WERI-Rb-1 (cell line): Measurements from ENCODE around the gene POR.
"Not testable (repeated sequence)": the region's sequence is repeated elsewhere in the genome, so short reads cannot be mapped to it uniquely, and the experiment has no call there.

ENCODE experiments used
- DNase-seq: peaks from one replicate; pipeline ENCODE4 v3.0.0-alpha.2; 2020
- H3K27ac ChIP-seq: fragments of 250-450 bp; sonication (Bioruptor Pico); 2 replicates; pipeline ENCODE4 v1.5.1; 2020; ENCODE audit warnings: mild to moderate bottlenecking, moderate library complexity
- H3K27me3 ChIP-seq: fragments of 250-450 bp; sonication (Bioruptor Pico); 2 replicates; pipeline ENCODE4 v1.5.1; 2021; ENCODE audit warnings: mild to moderate bottlenecking, low read depth, moderate library complexity; ENCODE audit not compliant: insufficient read depth, severe bottlenecking
- H3K36me3 ChIP-seq: fragments of 250-450 bp; sonication (Bioruptor Pico); 2 replicates; pipeline ENCODE4 v1.5.1; 2020; ENCODE audit warnings: mild to moderate bottlenecking, moderate library complexity
- H3K4me3 ChIP-seq: 2 replicates; pipeline ENCODE4 v1.5.1; 2011; ENCODE audit warnings: low read depth, mild to moderate bottlenecking, control low read depth, low read length
- H3K9me3 ChIP-seq: fragments of 250-450 bp; sonication (Bioruptor Pico); 2 replicates; pipeline ENCODE4 v1.5.1; 2021; ENCODE audit warnings: mild to moderate bottlenecking, moderate library complexity; ENCODE audit not compliant: severe bottlenecking
- CTCF ChIP-seq: IDR thresholded peaks from 2 replicates; pipeline ENCODE4 v1.5.1; 2011; ENCODE audit warnings: low read depth, mild to moderate bottlenecking, control low read depth, inconsistent platforms, low read length

The POR gene

DNA sequence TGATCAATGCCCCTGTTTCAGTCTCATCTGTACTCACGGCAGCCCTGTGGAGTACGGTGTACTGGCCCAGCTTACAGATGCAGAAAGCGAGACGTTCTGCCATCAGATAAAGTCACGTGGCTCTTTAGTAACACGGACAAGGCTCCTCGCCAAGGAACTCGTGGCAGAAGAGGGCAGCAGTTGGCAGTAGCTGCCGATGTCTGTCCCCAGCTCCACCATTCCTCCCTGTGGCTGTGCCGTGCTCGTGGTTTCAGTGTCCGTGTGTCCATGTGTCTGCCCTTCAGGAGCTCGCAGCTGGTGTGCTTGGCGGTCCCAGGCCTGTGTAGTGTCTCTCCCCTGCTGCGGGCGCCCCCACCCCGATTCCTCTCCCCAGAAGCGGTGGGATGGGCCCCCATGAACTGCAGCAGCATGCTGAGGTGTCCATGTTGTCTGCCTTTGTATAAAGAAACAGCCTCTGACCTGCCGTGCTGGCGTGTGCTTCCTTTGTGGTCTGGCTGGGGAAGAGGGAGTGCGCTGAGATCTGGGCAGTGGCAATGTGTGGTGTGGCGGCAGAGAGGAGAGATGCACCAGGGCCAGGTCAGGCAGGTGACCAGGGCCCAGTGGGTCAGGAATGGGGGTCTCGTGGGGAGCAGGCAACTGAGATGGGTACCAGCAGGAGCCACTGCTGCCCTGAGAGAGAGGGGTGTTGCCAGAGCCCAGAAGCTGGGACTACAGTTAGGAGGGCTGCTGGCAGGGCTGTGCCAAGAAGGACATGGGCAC lies 26.3 kb upstream of the POR start:
- no peaks in the 10 kb centered on the region for H3K27me3 ChIP-seq
- TF ChIP-seq CTCF, result no peak
- no peaks in the 10 kb centered on the region for H3K9me3 ChIP-seq
- DNase-seq, result no peak
- peaks cover 48% of the 10 kb centered on the region for H3K36me3 ChIP-seq
- no peak overlapping the region for H3K27ac ChIP-seq
- no peak overlapping the region for H3K4me3 ChIP-seq

DNA sequence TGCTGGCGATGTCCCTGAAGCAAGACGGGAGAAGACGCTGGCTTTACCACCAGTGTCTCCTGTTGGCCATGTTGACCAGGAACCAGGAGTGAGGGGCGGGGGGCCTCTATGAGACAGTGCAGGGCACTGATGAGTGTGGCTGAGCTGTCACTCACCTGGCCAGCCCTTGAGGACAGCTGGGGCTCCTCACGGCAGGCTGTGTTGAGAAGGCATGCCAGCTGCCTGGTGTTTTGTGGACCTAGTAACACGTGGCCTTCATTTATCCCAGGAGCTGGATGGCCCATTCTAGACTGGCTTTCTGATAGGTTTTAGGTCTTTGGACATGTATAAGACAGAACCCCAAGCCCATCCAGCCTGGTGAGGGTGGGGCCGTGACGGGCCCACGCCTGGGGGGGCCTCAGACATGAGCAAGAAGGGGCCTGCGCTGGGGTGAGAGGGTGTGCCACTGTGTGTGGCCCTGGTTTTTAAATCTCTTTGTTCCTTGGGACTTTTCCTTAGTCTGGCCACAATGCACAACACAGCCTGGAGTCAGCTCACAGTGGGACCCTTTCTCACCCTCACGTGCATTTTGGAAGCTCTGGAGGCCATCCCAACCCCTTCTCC lies 25.6 kb upstream of the POR start:
- no peak overlapping the region for H3K27ac ChIP-seq
- H3K9me3 ChIP-seq, result no peaks in the 10 kb centered on the region
- no peak for DNase-seq

GRCh38 chr7:75889826-75890225 lies 25.1 kb upstream of the POR start:
- no peak for DNase-seq
- no peaks in the 10 kb centered on the region for H3K9me3 ChIP-seq
- H3K27ac ChIP-seq, result no peak overlapping the region
- H3K36me3 ChIP-seq, result peaks cover 36% of the 10 kb centered on the region
- H3K27me3 ChIP-seq, result no peaks in the 10 kb centered on the region
- TF ChIP-seq CTCF, result no peak
- H3K4me3 ChIP-seq, result no peak overlapping the region

More for the DNA sequence above, 25.6 kb upstream of the POR start:
- TF ChIP-seq CTCF, result no peak
- no peaks in the 10 kb centered on the region for H3K27me3 ChIP-seq
- H3K4me3 ChIP-seq, result no peak overlapping the region
- peaks cover 41% of the 10 kb centered on the region for H3K36me3 ChIP-seq

DNA sequence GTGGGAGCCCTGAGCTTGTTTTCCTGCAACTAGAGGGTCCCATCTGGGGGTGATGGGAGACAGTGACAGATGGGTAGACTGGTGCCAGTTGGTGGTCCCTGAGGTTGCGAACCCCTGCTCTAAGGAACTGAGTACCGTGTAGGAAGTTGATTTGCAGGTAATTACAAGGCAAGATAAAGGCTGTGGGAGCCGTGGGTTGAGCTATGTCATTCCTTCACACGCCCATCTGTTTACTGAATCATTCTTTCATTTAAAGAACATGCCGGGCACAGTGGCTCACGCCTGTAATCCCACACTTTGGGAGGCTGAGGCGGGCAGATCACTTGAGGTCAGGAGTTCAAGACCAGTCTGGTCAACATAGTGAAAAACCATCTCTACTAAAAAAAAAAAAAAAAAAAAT lies 23.7 kb upstream of the POR start:
- peaks cover 22% of the 10 kb centered on the region for H3K36me3 ChIP-seq
- DNase-seq, H3K4me3 ChIP-seq, H3K9me3 ChIP-seq, H3K27me3 ChIP-seq, H3K27ac ChIP-seq: not testable (repeated sequence)

DNA sequence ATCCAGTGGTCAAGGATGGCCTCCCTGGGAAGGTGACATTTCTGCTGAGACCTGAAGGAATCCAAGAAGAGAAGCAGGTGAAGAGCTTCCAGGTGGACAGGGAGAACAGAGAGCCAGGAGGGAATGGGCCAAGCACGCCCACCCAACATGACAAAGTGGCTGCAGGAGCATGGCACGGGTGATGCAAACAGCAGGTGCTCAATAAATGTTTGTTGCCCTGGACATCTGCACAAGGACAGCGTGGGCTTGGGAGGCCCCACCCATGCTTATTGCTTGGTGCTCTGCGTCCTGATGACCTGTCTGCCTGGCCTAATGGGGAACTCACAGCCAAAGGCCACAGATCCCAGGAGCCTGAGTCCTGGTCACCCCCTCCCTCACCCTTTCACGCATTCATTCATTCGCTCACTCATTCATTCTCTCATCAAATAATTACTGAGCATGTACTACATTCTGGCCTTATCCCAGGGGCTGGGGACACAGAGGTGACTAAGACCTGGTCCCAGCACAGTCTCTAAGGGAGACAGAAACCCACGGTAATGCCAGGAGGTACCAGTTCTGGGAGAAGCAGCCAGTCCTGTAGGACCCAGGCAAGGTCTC lies 23.0 kb upstream of the POR start:
- H3K36me3 ChIP-seq, result peaks cover 15% of the 10 kb centered on the region
- no peak overlapping the region for H3K27ac ChIP-seq
- no peak for DNase-seq
- H3K27me3 ChIP-seq, result no peaks in the 10 kb centered on the region
- no peak for TF ChIP-seq CTCF
- H3K9me3 ChIP-seq, result no peaks in the 10 kb centered on the region
- no peak overlapping the region for H3K4me3 ChIP-seq

DNA sequence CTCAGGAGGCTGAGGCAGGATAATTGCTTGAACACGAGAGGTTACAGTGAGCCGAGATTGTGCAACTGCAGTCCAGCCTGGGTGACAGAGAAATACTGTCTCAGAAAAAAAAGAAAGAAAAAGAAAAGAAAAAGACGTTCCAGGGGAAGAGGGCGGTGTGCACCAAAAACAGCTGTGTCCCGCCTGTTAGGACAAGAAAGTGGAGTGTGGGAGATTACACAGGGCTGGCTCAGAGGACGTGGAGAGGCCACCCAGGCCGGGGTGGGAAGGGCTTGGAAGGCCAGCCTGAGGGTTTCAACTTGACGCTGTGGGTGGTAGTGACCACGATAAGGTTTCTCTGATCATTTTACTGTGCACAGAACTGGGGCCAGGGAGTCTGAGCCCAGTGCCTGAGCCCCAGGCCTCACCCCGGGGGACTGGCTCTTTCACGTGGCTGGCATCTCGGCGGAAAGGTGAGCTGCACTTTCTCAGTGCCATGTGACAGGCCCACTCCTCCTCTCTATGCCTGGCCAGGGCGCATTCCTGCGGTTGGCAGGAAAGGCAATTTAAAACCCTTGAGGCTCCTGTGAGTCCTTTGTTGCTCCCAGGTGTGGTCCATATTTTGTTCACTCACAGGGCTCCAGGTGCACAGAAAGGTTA lies 22.2 kb upstream of the POR start:
- Histone ChIP-seq H3K4me3 (no peak overlapping the region), H3K9me3 (no peaks in the 10 kb centered on the region), H3K36me3 (peaks cover 10% of the 10 kb centered on the region), H3K27me3 (no peaks in the 10 kb centered on the region), H3K27ac (no peak overlapping the region)
- no peak for DNase-seq
- no peak for TF ChIP-seq CTCF
